SK-N-MC (cell line): Measurements from ENCODE around the gene LUZP2.

ENCODE experiments used
- EZH2 ChIP-seq: fragments of 200-600 bp; sonication (generic); IDR thresholded peaks from one replicate; pipeline ENCODE4 v1.6.1; 2017; ENCODE audit warnings: antibody characterized with exemption
- FOXP2 ChIP-seq: optimal IDR thresholded peaks from 2 replicates; pipeline ENCODE3; 2011; ENCODE audit warnings: mild to moderate bottlenecking, moderate library complexity; ENCODE audit not compliant: insufficient read depth; ENCODE audit errors: extremely low read length, control extremely low read depth
- POLR2AphosphoS5 ChIP-seq: IDR thresholded peaks from 2 replicates; pipeline ENCODE4 v1.6.1; 2012; ENCODE audit warnings: mild to moderate bottlenecking, low read depth, low read length, borderline replicate concordance

- TF ChIP-seq POLR2AphosphoS5, result no peak
- TF ChIP-seq EZH2, result no peak
- TF ChIP-seq FOXP2, result no peak
Observed at GRCh38 chr11:24531528-24531927, 34.7 kb downstream of the LUZP2 start.
